Common myeloid progenitor, CD34-positive (primary cell): ENCODE data around the gene UBASH3B.

ENCODE experiments used
- CTCF ChIA-PET: fragments of 350-600 bp; sonication (Branson Sonifier 250); formaldehyde crosslinking; loops from one replicate; lab custom pipeline; 2021; ENCODE audit warnings: antibody characterized with exemption; lab: Charles Lee
- POLR2A ChIA-PET: fragments of 350-600 bp; sonication (Branson Sonifier 250); formaldehyde crosslinking; loops from one replicate; lab custom pipeline; 2021; ENCODE audit warnings: antibody characterized with exemption; lab: Charles Lee
- DNase-seq, 3 donors: peaks; one replicate each; pipeline versions ENCODE4 v3.0.0 to v3.0.0-alpha.2; 2013
- H3K27ac ChIP-seq, 2 experiments: 1 replicate in 1 of 2; 2 replicates in 1 of 2; pipeline ENCODE4 v1.7.0; 2013; ENCODE audit warnings: inconsistent platforms in 2 of 2, low read length in 2 of 2, mild to moderate bottlenecking in 2 of 2, low read depth in 1 of 2, moderate library complexity in 1 of 2; ENCODE audit not compliant: severe bottlenecking in 2 of 2, insufficient read depth in 1 of 2, poor library complexity in 1 of 2
- H3K27me3 ChIP-seq, 5 experiments: replicated peaks in 2 of 5; 1 replicate in 3 of 5; 2 replicates in 2 of 5; pipeline versions ENCODE4 v1.6.1 to v1.7.0; 2013; ENCODE audit warnings: low read length in 4 of 5, mild to moderate bottlenecking in 2 of 5, moderate library complexity in 2 of 5, inconsistent platforms in 1 of 5; ENCODE audit not compliant: insufficient read depth in 5 of 5, control insufficient read depth in 4 of 5
- H3K36me3 ChIP-seq, 4 experiments: 1 replicate in 2 of 4; 2 replicates in 2 of 4; pipeline versions ENCODE4 v1.6.1 to v1.7.0; 2013; ENCODE audit warnings: low read length in 3 of 4, control low read depth in 1 of 4, mild to moderate bottlenecking in 1 of 4; ENCODE audit not compliant: control insufficient read depth in 4 of 4, insufficient read depth in 4 of 4
- H3K4me1 ChIP-seq, 4 experiments: 1 replicate in 3 of 4; 2 replicates in 1 of 4; pipeline versions ENCODE4 v1.6.1 to v1.7.1; 2013; ENCODE audit warnings: low read length in 3 of 4, mild to moderate bottlenecking in 3 of 4, control low read depth in 1 of 4, inconsistent platforms in 1 of 4, moderate library complexity in 1 of 4; ENCODE audit not compliant: control insufficient read depth in 4 of 4, insufficient read depth in 4 of 4; ENCODE audit errors: control extremely low read depth in 1 of 4
- H3K4me3 ChIP-seq, 7 experiments: 1 replicate in 4 of 7; 2 replicates in 3 of 7; pipeline versions ENCODE4 v1.5.1 to v1.7.0; 2013; ENCODE audit warnings: mild to moderate bottlenecking in 7 of 7, low read length in 6 of 7, moderate library complexity in 6 of 7, inconsistent platforms in 2 of 7, low read depth in 2 of 7, control low read depth in 1 of 7; ENCODE audit not compliant: insufficient read depth in 4 of 7, control insufficient read depth in 1 of 7; ENCODE audit errors: extremely low read depth in 1 of 7
- H3K9me3 ChIP-seq, 5 experiments: 1 replicate in 4 of 5; 2 replicates in 1 of 5; pipeline versions ENCODE4 v1.6.1 to v1.7.1; 2013; ENCODE audit warnings: low read length in 4 of 5, mild to moderate bottlenecking in 2 of 5, inconsistent platforms in 1 of 5, low read depth in 1 of 5, moderate library complexity in 1 of 5; ENCODE audit not compliant: control insufficient read depth in 4 of 5, insufficient read depth in 2 of 5; ENCODE audit errors: control extremely low read depth in 1 of 5
- WGBS: methylation state at CpG from one replicate; pipeline ENCODE4 v1.1.5; 2013; ENCODE audit not compliant: insufficient coverage; 5-methylcytosine and 5-hydroxymethylcytosine counted together

UBASH3B gene

DNA sequence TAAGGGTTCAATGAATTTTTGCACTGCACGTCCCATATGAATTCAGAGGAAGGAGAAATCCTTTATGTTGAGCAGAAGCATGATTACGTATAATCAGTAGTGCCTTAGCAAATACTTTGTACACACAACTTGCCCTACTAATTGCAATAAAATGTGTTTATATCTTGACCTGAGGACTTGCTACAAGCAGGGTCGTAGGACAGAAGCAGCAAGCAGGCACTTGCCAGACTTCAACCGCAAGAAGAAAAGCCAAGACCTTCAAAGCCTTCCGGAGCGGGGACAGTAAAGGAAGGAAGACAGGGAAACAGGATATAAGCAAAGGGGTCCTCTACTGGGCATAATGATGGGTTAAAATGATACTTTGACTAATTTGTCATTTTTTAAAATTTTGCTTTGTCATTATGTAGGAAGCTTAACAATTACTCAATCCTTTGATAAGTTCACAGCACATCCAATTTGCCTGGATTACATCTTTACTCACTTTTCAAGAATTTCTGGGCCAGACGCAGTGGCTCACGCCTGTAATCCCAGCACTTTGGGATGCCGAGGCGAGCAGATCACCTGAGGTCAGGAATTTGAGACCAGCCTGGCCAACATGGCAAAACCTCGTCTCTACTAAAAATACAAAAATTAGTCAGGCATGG is 23.2 kb upstream of the UBASH3B start:
- no peak overlapping the region for H3K27ac ChIP-seq
- ChIA-PET POLR2A (interaction anchor here (0.6 kb wide), 1 partner anchor 251 kb away, joined by 3 read pairs; no protein-coding TSS in a partner anchor), CTCF (interaction anchor here (0.6 to 18.4 kb wide), 18 partner anchors 9 to 389 kb away, joined by 3 to 369 read pairs (median 3); no protein-coding TSS in a partner anchor)
- H3K4me3 ChIP-seq, result no peak overlapping the region
- no peaks in the 10 kb centered on the region for H3K9me3 ChIP-seq
- no peaks in the 10 kb centered on the region for H3K27me3 ChIP-seq
- WGBS, result 72% methylated on average over 6 of the region's 11 CpGs
- DNase-seq, result peak in 1 of 3 donors; percentile 24
- H3K36me3 ChIP-seq, result no peaks in the 10 kb centered on the region
- peaks cover 0 to 24% (median 4%) of the 10 kb centered on the region in 4 experiments for H3K4me1 ChIP-seq

DNA sequence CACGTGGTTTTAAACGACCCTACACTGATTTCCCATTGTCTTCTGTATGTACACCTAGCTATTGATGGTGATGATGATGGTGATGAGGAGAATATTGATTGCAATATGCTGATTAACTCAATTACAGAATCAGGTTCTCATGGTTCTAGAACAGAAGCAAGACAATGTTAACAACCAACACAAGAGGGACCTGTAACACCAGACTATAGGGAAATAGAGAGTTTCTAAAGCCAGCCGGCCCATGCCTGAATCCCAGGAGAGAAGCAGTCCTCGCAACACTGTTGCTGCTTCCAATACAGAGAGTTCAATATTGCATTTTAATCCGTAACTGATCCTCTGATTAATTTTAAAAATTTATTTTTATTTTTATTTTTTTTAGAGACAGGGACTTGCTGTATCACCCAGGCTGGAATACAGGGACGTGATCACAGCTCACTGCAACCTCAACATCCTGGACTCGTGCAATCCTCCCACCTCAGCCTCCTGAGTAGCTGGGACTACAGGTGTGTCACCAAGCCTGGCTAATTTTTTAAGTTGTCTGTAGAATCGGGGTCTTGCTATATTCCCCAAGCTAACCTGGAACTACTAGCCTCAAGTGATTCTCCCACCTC is 22.2 kb upstream of the UBASH3B start:
- Histone ChIP-seq H3K4me1 (peaks cover 0 to 26% (median 4%) of the 10 kb centered on the region in 4 experiments), H3K27me3 (no peaks in the 10 kb centered on the region), H3K27ac (no peak overlapping the region), H3K36me3 (no peaks in the 10 kb centered on the region), H3K9me3 (no peaks in the 10 kb centered on the region), H3K4me3 (no peak overlapping the region)
- ChIA-PET CTCF (interaction anchor here (0.7 to 18.4 kb wide), 16 partner anchors 10 to 388 kb away, joined by 3 to 369 read pairs (median 4); no protein-coding TSS in a partner anchor), POLR2A (no interaction called here)
- peak; percentile 54 to 64 (median 55) for DNase-seq
- WGBS, result 47% methylated on average over 4 of the region's 8 CpGs

DNA sequence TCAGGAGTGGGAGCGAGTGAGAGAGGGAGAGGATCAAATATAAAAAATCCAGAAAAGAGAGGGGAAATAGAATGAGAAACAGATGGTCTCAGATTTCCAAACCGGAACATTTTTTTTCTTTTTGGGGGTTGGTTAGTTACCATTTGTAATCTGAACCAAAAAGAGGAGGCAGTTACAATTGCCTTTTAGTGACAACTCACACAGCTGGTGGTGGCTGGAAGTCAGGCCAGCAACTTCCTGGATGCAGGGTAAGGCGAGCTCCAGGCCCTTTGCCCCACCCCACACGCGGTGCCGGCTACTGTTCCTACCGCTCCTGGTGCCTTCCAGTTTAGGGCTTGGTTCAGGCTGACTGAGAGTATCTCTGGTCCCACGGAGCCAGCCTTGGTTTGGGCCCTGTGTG is 21.0 kb upstream of the UBASH3B start:
- POLR2A ChIA-PET, result no interaction called here
- WGBS, result 77% methylated on average over 3 of the region's 8 CpGs
- no peak overlapping the region for H3K4me3 ChIP-seq
- H3K9me3 ChIP-seq, result no peaks in the 10 kb centered on the region
- no peaks in the 10 kb centered on the region for H3K27me3 ChIP-seq
- no peak overlapping the region for H3K27ac ChIP-seq
- peaks cover 0 to 19% (median 2%) of the 10 kb centered on the region in 4 experiments for H3K4me1 ChIP-seq
- peak in 1 of 3 donors; percentile 15 for DNase-seq
- CTCF ChIA-PET, result interaction anchor here (1.9 to 18.4 kb wide), 4 partner anchors 78 to 152 kb away, joined by 4 to 369 read pairs (median 180); no protein-coding TSS in a partner anchor
- H3K36me3 ChIP-seq, result no peaks in the 10 kb centered on the region

DNA sequence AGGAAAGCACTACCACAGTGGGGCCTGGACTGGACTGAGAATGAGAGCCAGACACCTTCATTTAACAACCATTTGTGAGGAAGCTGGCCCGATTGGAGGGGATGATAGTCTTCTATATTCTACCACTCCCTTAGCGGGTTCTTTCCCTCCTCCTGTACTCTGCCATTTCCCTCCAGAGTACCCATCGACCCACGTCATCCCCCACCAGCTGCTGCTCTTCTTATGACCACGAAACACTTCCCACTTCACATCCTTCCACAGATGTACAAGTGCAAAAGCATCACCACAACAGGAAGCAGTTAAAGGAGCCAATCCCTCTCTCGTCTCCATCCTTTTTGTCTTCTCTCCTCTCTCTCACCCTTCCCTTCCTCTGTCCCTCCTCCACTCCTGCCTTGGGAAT is 18.0 kb upstream of the UBASH3B start:
- DNase-seq, result peak; percentile 41 to 74 (median 70)

DNA sequence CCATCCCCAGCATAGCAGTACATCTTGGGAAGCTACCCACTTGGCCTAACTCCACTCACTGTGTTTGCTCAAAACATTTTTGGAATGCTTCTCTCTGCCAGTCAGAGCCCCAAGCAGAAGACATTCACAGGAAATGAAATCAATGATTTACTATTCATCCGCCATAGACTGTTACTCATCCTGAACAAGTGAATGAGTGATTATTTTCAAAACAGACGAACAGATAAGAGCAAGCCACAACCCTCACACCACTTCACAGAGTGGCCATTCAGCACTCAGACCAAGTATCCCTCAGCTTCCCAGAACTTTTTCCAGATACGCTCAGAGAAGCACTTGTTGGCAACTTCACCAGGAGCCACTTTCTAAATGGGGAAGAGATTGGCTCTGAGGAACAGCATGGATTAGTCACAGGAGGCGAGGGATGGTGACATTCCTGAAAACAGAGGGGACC is 13.0 kb upstream of the UBASH3B start:
- Histone ChIP-seq H3K36me3 (no peaks in the 10 kb centered on the region), H3K4me3 (no peak overlapping the region), H3K9me3 (no peaks in the 10 kb centered on the region), H3K4me1 (peaks cover 0 to 8% (median 1%) of the 10 kb centered on the region in 4 experiments), H3K27ac (no peak overlapping the region), H3K27me3 (no peaks in the 10 kb centered on the region)
- no CpG with 5 or more reads among the region's 4 CpGs for WGBS
- ChIA-PET POLR2A (no interaction called here), CTCF (interaction anchor here (18.4 kb wide), 1 partner anchor 111 kb away, joined by 369 read pairs; no protein-coding TSS in a partner anchor)
- DNase-seq, result no peak

More for the DNA sequence above, 18.0 kb upstream of the UBASH3B start:
- Histone ChIP-seq H3K4me1 (peaks cover 0 to 15% (median 1%) of the 10 kb centered on the region in 4 experiments), H3K36me3 (no peaks in the 10 kb centered on the region), H3K27me3 (no peaks in the 10 kb centered on the region), H3K27ac (no peak overlapping the region), H3K9me3 (no peaks in the 10 kb centered on the region), H3K4me3 (no peak overlapping the region)
- WGBS, result 11% methylated on average over 5 of the region's 6 CpGs
- ChIA-PET CTCF (interaction anchor here (1.0 to 18.4 kb wide), 9 partner anchors 9 to 216 kb away, joined by 3 to 369 read pairs (median 8); no protein-coding TSS in a partner anchor), POLR2A (no interaction called here)

DNA sequence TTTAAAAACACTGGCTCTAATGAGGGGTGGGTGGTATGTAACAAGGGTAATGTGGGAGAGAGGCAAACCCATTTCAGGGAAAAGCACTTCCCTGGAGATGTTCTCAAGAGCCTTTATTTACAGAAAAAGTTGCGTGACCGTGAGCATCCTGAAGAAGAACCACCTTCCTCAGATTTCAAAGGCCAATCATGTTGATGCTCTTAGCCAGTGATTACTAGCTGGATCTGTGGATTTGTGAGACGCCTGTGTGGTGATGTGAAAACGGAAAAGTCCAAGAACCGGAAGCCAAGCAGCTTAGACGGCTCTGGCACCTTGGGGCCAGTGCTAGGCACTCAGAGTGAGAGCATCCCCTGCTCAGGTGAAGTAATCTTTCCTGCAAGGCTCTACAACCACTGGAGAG is 12.6 kb upstream of the UBASH3B start:
- ChIA-PET POLR2A (no interaction called here), CTCF (interaction anchor here (18.4 kb wide), 1 partner anchor 111 kb away, joined by 369 read pairs; no protein-coding TSS in a partner anchor)
- Histone ChIP-seq H3K27ac (no peak overlapping the region), H3K9me3 (no peaks in the 10 kb centered on the region), H3K36me3 (no peaks in the 10 kb centered on the region), H3K27me3 (no peaks in the 10 kb centered on the region), H3K4me1 (peaks cover 0 to 11% (median 1%) of the 10 kb centered on the region in 4 experiments), H3K4me3 (no peak overlapping the region)
- no peak for DNase-seq
- 92% methylated on average over 6 of the region's 6 CpGs for WGBS
